Karpas-422 (cell line): ENCODE results near the gene ZBTB11. TPM values are rescaled to one million over a fixed set of nuclear protein-coding genes. Genes with fewer than 3 reads are reported as not detected.
"Not testable (repeated sequence)": the region's sequence is repeated elsewhere in the genome, so short reads cannot be mapped to it uniquely, and the experiment has no call there.

Source experiments
- DNase-seq: peaks from one replicate; pipeline ENCODE4 v3.0.0-alpha.2; 2015
- H2AFZ ChIP-seq: fragments of 200-600 bp; sonication (generic); 2 replicates; pipeline ENCODE4 v1.6.1; 2014; ENCODE audit warnings: antibody characterized with exemption, low read length, mixed read lengths
- H3K27ac ChIP-seq: fragments of 200-600 bp; sonication (generic); 2 replicates; pipeline ENCODE4 v1.5.1; 2014; ENCODE audit warnings: mild to moderate bottlenecking, low read length, moderate library complexity
- H3K27me3 ChIP-seq: fragments of 200-600 bp; sonication (generic); 2 replicates; pipeline ENCODE4 v1.6.1; 2014; ENCODE audit warnings: low read length, mixed read lengths
- H3K36me3 ChIP-seq: fragments of 200-600 bp; sonication (generic); 2 replicates; pipeline ENCODE4 v1.6.1; 2014; ENCODE audit warnings: low read length, mixed read lengths; ENCODE audit not compliant: insufficient read depth
- H3K4me1 ChIP-seq: fragments of 200-600 bp; sonication (generic); 2 replicates; pipeline ENCODE4 v1.6.1; 2014; ENCODE audit warnings: mild to moderate bottlenecking, low read length, mixed read lengths
- H3K4me2 ChIP-seq: fragments of 200-600 bp; sonication (generic); 2 replicates; pipeline ENCODE4 v1.6.1; 2014; ENCODE audit warnings: low read length, low read depth, mild to moderate bottlenecking; ENCODE audit not compliant: poor library complexity, severe bottlenecking
- H3K4me3 ChIP-seq: fragments of 200-600 bp; sonication (generic); 2 replicates; pipeline ENCODE4 v1.5.1; 2014; ENCODE audit warnings: mild to moderate bottlenecking, antibody characterized with exemption, low read length, mixed read lengths
- H3K79me2 ChIP-seq: fragments of 200-600 bp; sonication (generic); 2 replicates; pipeline ENCODE4 v1.6.1; 2014; ENCODE audit warnings: mild to moderate bottlenecking, low read length, mixed read lengths
- H3K9ac ChIP-seq: fragments of 200-600 bp; sonication (generic); 2 replicates; pipeline ENCODE4 v1.6.0; 2014; ENCODE audit warnings: low read length
- H3K9me2 ChIP-seq: fragments of 200-600 bp; sonication (generic), shearing (Covaris generic); replicated peaks from 2 replicates; pipeline ENCODE4 v1.6.0; 2014; ENCODE audit warnings: mild to moderate bottlenecking, low read length, moderate library complexity; ENCODE audit not compliant: insufficient read depth
- H3K9me3 ChIP-seq: fragments of 300-700, 200-600 bp; sonication (generic); 2 replicates; pipeline ENCODE4 v1.6.1; 2014; ENCODE audit warnings: low read length, mixed read lengths
- H4K20me1 ChIP-seq: fragments of 200-600 bp; sonication (generic); 2 replicates; pipeline ENCODE4 v1.6.1; 2014; ENCODE audit warnings: mild to moderate bottlenecking, antibody characterized with exemption, low read length, low read depth; ENCODE audit not compliant: insufficient read depth
- total RNA-seq: library from RNA; depleted of rRNA; stranded (reverse); fragments of >200 nt; shearing (Covaris generic); gene quantifications from 2 replicates; pipeline ENCODE4 v1.2.3, GENCODE V29; 2014; ENCODE audit warnings: low replicate concordance

ZBTB11 gene
- total RNA-seq, 1 experiment from 2014 or later = 28.9 TPM

DNA sequence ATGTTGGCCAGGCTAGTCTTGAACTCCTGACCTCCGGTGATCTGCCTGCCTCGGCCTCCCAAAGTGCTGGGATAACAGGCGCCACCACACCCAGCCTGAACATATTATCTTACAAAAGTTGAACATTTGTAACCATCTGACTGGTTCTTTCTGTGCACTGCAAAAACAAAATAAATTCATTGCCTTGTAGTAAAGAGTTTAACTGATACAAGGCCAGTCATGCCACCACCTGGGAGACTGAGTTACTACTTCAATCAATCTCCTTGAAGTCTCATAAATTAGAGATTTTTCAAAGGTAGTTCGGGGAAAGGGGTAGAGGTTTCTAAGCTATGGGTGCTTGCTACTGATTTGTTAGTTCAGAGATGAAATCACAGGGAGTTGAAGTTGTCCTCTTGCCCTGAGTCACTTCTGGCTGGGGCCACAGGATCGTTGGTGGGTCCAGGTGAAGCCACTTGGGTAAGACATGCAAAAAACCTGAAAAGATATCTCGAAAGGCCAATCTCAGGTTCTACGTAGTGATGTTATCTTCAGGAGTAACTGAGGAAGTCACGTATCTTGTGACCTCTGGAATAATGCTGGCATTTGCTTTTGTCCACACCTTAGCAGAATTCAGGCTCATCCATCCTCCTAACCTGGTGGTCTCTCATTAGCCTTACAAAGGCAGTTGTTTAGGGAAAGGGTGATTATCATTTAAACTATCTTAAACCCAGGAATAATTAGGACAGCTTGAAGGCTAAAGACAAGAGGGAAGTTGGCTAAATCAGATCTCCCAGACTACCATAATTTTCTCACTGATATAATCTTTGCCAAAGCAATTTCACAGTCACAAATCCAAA, 33.7 kb downstream of the ZBTB11 start:
- DNase-seq = no peak
- Histone ChIP-seq H3K9ac (no peak overlapping the region), H3K9me3 (no peaks in the 10 kb centered on the region), H3K27ac (no peak overlapping the region), H4K20me1 (no peaks in the 10 kb centered on the region), H3K79me2 (no peaks in the 10 kb centered on the region), H2AFZ (no peak overlapping the region), H3K4me2 (no peak overlapping the region), H3K4me3 (no peak overlapping the region), H3K36me3 (no peaks in the 10 kb centered on the region), H3K4me1 (no peaks in the 10 kb centered on the region), H3K27me3 (no peaks in the 10 kb centered on the region), H3K9me2 (no peaks in the 10 kb centered on the region)

- no peak for DNase-seq
- Histone ChIP-seq H3K27me3 (no peaks in the 10 kb centered on the region), H3K9me2 (no peaks in the 10 kb centered on the region), H3K4me3 (no peak overlapping the region), H3K27ac (no peak overlapping the region), H3K4me2 (no peak overlapping the region), H3K9ac (no peak overlapping the region), H3K4me1 (no peaks in the 10 kb centered on the region), H3K36me3 (no peaks in the 10 kb centered on the region), H2AFZ (no peak overlapping the region), H3K79me2 (no peaks in the 10 kb centered on the region), H4K20me1 (no peaks in the 10 kb centered on the region), H3K9me3 (no peaks in the 10 kb centered on the region)
Measured at GRCh38 chr3:101642441-101642840, 34.5 kb downstream of the ZBTB11 start.

- H3K27ac ChIP-seq, H3K4me2 ChIP-seq, DNase-seq, H4K20me1 ChIP-seq, H3K4me3 ChIP-seq, H3K79me2 ChIP-seq, H3K4me1 ChIP-seq, H3K36me3 ChIP-seq, H3K9me3 ChIP-seq, H3K9me2 ChIP-seq, H3K9ac ChIP-seq, H3K27me3 ChIP-seq, H2AFZ ChIP-seq: not testable (repeated sequence)
Measured at GRCh38 chr3:101641397-101642115, 35.4 kb downstream of the ZBTB11 start.

DNA sequence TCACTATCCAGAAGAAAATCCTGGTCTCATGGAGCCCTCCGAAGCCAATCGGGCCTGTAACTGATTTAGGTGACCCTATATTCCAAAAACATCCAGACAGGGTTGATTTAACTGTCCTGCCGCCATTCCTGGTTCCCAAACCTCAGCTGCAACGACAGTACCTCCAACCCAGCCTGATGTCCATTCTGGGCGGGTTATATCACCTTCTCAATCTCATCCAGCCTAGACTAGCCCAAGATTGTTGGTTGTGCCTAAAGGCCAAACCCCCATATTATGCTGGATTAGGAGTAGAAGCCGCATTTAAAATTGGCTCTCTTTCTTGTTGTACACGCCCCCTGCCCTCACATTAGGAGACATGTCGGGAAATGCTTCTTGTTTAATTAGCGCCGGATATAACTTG, 36.7 kb downstream of the ZBTB11 start:
- H3K27ac ChIP-seq = no peak overlapping the region
- no peak overlapping the region for H3K9ac ChIP-seq
- no peaks in the 10 kb centered on the region for H3K36me3 ChIP-seq
- no peak overlapping the region for H3K4me2 ChIP-seq
- no peak overlapping the region for H2AFZ ChIP-seq
- peaks cover 6% of the 10 kb centered on the region; the same call in 1 of the 2 replicates for H3K4me1 ChIP-seq
- H4K20me1 ChIP-seq = no peaks in the 10 kb centered on the region
- no peak overlapping the region for H3K4me3 ChIP-seq
- H3K9me3 ChIP-seq = no peaks in the 10 kb centered on the region
- H3K79me2 ChIP-seq = no peaks in the 10 kb centered on the region
- no peak for DNase-seq
- H3K9me2 ChIP-seq = no peaks in the 10 kb centered on the region
- no peaks in the 10 kb centered on the region for H3K27me3 ChIP-seq

DNA sequence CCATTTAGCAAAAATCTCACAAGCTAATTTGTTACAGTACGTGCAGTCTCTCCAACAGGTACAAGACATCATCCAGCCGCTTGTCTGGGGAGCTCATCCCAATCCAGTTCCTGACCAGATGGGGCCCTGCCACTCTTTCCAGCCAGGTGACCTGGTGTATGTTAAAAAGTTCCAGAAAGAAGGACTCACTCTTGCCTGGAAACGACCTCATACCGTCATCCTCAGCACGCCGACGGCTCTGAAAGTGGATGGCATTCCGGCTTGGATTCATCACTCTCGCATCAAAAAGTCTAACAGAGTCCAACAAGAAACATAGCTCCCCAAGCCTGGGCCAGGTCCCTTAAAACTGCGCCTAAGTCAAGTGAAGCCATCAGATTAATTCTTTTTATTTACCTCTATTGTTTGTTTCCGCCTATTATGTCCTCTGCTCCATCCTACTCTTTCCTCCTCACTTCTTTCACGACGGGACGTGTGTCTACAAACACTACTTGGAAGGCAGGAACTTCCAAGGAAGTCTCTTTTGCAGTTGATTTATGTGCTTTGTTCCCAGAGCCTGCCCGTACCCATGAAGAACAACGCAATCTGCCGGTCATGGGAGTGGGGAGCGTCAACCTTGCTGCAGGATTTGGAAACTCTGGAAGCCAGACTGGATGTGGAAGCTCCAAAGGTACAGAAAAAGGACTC, 37.5 kb downstream of the ZBTB11 start:
- no peak overlapping the region for H2AFZ ChIP-seq
- H3K9me3 ChIP-seq = no peaks in the 10 kb centered on the region
- no peak overlapping the region for H3K4me3 ChIP-seq
- no peaks in the 10 kb centered on the region for H3K27me3 ChIP-seq
- no peaks in the 10 kb centered on the region for H3K36me3 ChIP-seq
- H3K9ac ChIP-seq = no peak overlapping the region
- H3K9me2 ChIP-seq = no peaks in the 10 kb centered on the region
- no peak overlapping the region for H3K4me2 ChIP-seq
- H3K27ac ChIP-seq = no peak overlapping the region
- H3K4me1 ChIP-seq = peaks cover 6% of the 10 kb centered on the region; the same call in 1 of the 2 replicates
- no peaks in the 10 kb centered on the region for H3K79me2 ChIP-seq
- H4K20me1 ChIP-seq = no peaks in the 10 kb centered on the region
- no peak for DNase-seq

- H3K4me2 ChIP-seq = no peak overlapping the region
- H3K9me2 ChIP-seq = no peaks in the 10 kb centered on the region
- no peaks in the 10 kb centered on the region for H3K9me3 ChIP-seq
- no peak overlapping the region for H3K27ac ChIP-seq
- H3K4me1 ChIP-seq = peaks cover 6% of the 10 kb centered on the region; the same call in 1 of the 2 replicates
- H2AFZ ChIP-seq = no peak overlapping the region
- peak; percentile 66 for DNase-seq
- H3K79me2 ChIP-seq = no peaks in the 10 kb centered on the region
- no peaks in the 10 kb centered on the region for H4K20me1 ChIP-seq
- no peak overlapping the region for H3K4me3 ChIP-seq
- H3K27me3 ChIP-seq = no peaks in the 10 kb centered on the region
- no peaks in the 10 kb centered on the region for H3K36me3 ChIP-seq
- no peak overlapping the region for H3K9ac ChIP-seq
Measured at GRCh38 chr3:101638261-101638745, 38.6 kb downstream of the ZBTB11 start.

GRCh38 chr3:101637451-101637850, 39.5 kb downstream of the ZBTB11 start:
- H3K4me3 ChIP-seq = no peak overlapping the region
- no peaks in the 10 kb centered on the region for H3K27me3 ChIP-seq
- DNase-seq = no peak
- H4K20me1 ChIP-seq = no peaks in the 10 kb centered on the region
- H3K9ac ChIP-seq = no peak overlapping the region
- no peaks in the 10 kb centered on the region for H3K79me2 ChIP-seq
- no peak overlapping the region for H2AFZ ChIP-seq
- H3K9me3 ChIP-seq = no peaks in the 10 kb centered on the region
- no peaks in the 10 kb centered on the region for H3K36me3 ChIP-seq
- H3K27ac ChIP-seq = no peak overlapping the region
- peaks cover 6% of the 10 kb centered on the region; the same call in 1 of the 2 replicates for H3K4me1 ChIP-seq
- H3K9me2 ChIP-seq = no peaks in the 10 kb centered on the region
- no peak overlapping the region for H3K4me2 ChIP-seq
